NCI-H1436 treated with DMSO at 0.1 percent for 48 hours (cell line): Measurements from ENCODE around the gene WHRN.

Source experiments
- DNase-seq: peaks from one replicate; lab custom pipeline; 2025; lab: John Stamatoyannopoulos, UW

WHRN gene

GRCh38 chr9:114397848-114398605, 107.2 kb downstream of the WHRN start:
- peak; percentile 78 for DNase-seq

DNA sequence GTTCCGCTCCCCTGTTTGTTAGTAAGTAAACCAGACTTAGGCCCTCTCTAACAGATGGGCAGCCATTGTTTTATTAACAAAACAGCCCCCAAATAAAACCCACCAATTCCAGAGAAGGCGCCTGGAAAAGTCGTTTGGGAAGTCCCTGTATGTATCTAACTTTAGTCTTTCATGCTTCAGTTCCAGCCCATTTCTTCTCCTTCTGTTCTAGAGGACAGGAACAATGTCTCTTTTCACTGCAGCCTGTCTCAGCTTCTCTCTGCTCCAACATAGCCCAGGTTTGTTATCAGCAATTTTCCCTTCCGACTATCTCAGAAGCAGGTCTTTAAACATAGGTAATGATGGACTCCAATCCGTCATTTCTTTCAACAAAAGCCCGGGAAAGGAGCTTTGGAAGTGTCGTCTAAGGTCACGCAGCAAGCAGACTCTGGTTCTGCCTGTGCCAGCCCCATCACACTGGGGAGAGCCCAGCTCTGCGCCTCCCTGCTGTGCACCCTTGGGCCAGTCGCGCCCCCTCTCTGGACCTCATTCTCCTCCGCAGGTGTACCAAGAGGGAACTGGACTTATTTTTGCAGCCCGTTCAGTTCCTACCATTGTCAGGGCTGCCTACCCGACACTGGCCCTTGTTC, 107.9 kb downstream of the WHRN start:
- DNase-seq: no peak

DNA sequence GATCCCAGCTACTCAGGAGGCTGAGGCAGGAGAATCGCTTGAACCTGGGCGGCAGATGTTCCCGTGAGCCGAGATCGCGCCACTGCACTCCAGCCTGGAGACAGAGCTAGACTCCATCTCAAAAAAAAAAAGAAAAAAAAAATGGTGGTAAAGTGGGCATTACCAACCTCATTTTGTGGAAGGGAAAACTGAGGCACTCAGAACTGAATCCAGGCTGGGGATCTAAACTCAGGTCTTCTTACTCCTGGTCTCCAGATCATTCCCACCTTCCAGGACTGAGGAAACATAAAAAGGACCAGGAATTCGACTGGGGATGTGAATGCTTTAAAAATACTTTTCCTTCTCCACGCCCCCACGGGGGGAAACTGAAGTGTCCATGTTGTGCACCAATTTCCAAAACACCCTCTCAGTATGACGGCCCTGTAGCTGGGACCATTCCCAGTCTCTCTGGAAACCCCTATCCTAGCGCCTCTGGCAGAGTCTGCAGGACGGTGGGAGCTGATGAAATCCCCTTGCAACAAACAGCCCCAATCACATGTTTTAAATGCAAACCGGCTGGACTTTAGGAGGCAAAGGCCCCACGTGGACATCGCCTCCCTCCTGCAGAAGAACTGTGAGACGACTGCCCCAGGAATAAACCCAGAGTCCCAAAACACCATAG, 108.6 kb downstream of the WHRN start:
- no peak for DNase-seq

GRCh38 chr9:114395768-114396167, 109.5 kb downstream of the WHRN start:
- no peak for DNase-seq

- no peak for DNase-seq
These were observed 110.0 kb downstream of the WHRN start for GRCh38 chr9:114395334-114395617.

DNA sequence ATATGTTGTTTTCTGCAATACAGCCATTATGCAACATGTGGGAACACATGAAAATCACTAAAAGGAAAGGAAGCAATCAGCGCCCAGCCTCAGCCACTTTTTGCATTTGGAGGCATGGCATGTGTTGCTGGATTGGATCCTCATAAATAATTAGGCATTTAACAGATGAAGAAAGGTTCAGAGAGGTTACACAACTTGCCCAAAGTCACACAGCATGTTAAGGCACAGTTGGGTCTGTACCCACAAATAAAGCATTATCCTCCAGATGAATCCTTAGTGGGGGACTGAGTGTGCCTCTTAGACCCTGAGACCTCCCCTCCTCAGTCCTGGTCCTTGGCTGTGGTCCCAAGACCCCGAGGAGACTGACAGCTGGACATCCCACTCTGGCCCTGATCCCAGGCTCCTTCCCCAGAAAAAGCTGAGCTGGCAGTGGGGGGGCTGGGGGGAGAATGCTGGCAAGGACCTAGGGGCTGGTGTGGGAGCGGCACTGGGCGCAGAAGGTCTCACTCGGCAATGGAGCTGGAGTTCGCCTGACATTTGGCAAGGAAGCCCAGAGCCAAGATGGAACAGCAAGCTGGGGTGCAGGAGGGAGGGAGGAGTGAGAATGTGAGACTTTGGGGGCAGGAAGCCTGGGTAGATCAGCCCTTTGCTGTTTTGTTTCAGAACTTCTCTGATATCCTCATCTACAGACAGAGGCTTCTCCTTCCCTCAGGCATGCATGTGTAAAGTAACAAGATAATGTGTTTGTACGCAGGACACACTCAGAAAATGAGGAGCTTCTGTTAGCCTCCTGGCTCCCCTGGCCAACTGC, 110.5 kb downstream of the WHRN start:
- DNase-seq: no peak

DNA sequence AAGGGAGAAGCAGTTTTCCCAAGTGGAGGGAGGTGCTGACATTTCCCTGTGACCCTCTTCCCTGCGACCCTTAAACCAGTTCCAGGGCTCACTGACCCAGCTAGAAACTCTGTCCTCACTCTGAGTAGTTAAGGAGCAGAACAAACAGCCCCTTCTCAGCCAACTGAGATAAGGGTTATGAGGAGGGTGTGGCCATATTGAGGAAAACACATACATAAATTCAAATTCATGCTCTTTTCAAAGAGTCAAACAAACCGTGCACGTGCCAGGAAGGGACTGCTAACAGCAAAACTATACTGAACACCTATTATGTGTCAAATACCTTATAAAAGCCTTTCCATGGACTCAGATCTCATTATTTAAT, 112.5 kb downstream of the WHRN start:
- no peak for DNase-seq

DNA sequence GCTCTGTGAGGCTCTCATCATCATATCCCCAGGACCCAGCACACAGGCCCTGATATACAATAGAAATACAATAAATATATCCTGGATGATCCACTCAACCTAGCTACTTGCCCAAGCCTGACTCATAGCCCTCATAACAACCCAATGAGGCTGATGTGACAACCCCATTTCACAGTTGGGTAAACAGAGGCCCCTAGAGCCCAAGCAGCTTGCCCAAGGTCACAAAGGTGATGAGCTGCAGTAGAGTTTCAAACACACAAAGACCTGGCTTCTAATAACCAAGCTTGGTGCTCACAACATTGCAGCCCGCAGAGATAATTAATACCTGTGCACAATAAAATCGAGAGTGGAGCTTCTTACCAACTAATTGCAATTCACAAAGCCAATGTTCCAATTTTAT, 114.3 kb downstream of the WHRN start:
- no peak for DNase-seq

DNA sequence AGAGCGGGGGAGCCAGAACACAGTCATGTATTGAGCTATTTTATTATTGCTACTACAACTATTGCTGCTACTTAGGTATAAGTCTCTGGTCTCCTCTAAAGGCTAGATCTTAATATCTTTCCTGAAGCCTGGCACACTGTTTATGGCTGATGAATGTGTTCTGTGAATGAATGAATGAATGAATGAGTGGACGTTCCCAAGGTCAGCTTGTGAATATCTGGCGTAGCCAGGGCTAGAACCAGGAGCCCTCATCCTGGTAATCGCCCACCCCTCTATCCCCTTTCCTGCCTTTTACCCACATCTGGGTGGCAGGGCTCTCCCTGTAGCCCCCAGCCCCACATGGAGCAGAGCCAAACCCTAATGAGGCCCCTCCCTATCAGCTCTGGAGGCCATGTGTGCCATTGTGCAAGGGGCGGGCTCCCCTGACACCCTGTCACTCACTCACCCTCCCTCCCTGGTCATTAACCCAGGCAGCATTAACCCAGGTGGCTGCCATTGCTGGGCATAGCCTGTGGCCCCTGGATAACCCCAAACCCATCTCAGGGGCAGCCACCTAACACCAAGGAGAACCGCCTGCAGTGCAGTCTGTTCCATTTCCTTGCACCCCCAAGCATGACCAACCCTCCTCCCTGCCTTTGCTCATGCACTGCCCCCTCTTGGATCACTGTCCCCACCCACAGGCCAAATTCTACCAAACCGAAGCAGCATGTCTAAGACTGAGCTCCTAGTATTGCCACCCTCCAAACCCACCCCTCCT, 115.5 kb downstream of the WHRN start:
- DNase-seq: no peak

GRCh38 chr9:114388764-114389375, 116.4 kb downstream of the WHRN start:
- DNase-seq: no peak

DNA sequence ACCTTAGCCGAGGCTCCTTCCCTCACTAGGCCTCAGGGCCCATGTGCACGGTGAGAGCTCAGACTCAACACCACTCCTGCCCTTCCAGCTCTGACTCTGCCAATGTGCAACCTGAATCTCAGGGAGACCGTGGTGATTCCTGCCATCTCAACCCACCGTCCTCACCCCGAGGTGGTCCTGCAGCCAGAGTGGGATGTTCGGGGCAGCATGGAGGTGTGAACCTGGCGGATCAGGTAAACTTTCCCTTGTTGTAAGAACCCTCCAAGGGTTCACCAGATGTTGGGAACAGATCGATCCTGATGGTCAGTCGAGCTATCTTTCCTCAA, 117.0 kb downstream of the WHRN start:
- DNase-seq: no peak

DNA sequence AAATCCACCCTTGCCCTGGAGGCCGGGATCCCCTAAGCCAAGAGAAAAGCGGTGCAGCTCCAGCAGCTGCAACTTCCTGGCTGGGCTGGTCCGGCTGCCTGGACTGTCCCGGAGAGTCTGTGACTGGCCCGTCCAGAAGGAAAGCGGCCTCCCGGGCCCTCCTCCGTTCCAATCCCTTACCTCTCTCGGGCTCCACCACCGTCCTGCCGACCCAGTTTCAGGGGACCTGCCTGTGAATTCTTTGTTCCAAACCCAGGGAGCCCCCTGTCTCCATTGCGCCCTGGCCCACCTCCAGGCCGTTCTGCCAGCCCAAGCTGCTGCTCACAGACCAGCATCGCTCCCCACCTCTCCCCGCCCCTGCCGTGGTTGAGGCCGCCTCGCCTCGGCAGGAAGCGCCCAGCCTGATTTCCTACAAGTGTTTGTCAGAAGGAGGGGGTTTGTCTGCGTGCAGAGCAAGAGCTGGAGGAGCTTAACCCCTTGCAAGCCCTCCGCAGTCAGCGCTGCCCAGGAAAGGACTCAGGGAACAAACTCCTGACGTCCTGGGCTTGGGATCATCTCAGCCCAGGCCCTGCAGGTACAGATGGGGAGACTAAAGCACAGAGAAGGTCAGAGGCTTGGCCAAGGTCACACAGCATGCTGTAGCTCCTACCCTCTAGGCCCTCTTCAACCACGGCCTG, 117.5 kb downstream of the WHRN start, which contains the start of gene AKNA:
Gene AKNA (minus strand): TSS at position 303 of the 677 bp plus-strand sequence. CDS start 6,649 bp downstream, outside the sequence.
- DNase-seq: no peak

DNA sequence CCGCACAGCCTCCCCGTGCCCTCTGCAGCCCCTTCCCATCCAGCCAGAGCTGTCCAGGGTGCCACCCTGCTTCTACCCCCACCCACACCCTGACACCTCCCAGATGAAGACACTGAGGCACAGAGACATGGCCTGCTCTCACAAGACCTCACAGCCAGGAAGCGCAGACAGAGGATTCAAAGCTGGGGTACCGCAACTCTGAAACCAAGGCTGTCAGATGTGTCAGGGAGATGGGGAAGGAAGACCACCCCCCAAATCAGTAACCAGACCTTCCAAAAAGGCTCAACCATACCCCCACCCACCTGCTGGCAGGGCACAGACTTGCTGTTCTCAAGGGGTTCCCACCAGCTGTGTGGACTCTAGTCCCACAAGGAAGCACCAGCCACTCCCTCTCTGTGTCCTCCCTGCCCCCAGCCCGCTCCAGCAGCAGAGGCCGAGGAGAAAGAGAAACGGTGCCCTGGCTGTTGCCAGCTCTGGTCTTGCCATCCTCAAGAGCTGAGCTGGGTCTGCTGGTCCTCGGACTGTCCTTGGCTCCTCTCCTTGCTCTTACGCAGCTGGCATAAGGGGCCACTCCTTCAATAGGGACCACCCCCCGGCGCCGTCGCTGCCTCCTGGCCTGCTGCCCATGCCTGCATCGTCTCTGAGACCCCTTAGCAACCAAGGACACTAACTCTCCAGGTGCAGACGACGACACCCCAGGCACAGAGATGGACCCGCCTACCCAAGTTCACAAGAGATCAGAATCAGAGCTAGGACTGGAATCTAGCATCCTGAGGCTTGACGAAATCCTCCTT, 118.2 kb downstream of the WHRN start:
- DNase-seq: no peak

GRCh38 chr9:114386361-114386885, 118.8 kb downstream of the WHRN start:
- no peak for DNase-seq

- DNase-seq: no peak
These were observed 119.7 kb downstream of the WHRN start for GRCh38 chr9:114385397-114386181.

- DNase-seq: no peak
These were observed 120.4 kb downstream of the WHRN start for GRCh38 chr9:114384836-114385396.

DNA sequence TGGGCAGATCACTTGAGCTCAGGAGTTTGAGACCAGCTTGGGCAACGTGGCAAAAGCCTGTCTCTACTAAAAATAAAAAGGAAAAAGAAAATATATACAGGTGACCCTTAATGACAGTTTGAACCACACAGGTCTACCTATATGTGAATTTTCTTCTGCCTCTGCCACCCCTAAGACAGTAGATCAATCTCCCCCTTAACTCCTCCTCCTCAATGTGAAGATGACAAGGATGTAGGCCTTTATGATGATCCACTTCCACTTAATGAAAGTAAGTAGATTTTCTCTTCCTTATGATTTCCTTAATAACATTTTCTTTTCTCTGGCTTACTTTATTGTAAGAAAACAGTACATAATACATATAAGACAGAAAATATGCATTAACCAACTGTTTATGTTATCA, 120.9 kb downstream of the WHRN start:
- DNase-seq: no peak

DNA sequence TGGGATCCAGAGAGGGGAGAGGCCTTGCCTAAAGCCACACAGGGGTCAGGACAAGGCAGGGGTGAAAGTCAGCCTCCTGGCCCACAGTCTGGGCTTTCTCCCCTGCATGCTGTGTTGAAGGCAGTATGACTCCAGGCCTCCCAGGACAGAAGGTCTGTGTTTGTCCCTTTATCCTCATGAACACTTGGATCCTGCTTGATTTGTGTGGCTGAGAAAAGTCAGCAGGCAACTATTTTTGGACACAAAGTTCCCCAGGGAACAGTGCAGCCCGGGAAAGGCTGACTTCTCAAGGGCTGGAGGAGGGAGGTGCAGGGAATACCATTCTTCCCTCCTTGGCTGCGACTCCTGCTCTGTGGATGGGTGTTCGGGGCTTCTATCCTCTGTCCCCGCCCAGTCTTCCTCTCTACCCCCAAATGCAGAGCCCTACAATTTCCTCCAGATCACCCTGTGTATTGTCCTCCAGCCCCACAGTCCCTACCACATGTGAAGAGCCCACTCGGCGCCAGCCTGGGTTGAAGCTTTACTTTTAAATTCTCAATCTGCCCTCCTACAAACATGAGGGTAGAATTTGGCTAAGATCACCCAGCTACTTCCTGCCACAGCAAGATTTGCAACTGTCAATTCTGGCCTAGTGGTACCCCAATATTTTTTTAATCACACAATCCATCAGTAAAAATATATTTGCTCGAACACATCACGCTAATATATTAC, 121.6 kb downstream of the WHRN start:
- DNase-seq: no peak
